HG03139 (cell line): ENCODE data around the gene ANKRD13A.
"Not testable (repeated sequence)": the region's sequence is repeated elsewhere in the genome, so short reads cannot be mapped to it uniquely, and the experiment has no call there.

ENCODE experiments used
- ATAC-seq: cut with Tn5 transposase; IDR thresholded peaks from one replicate; pipeline ENCODE4 v1.9.1; 2021; ENCODE audit not compliant: unreplicated experiment

ANKRD13A gene

GRCh38 chr12:110006115-110006514 lies 6.9 kb downstream of the ANKRD13A start:
- ATAC-seq, result no peak

GRCh38 chr12:110007881-110008280 lies 8.7 kb downstream of the ANKRD13A start:
- ATAC-seq, result no peak

GRCh38 chr12:110008681-110009398 lies 9.6 kb downstream of the ANKRD13A start:
- not testable (repeated sequence) for ATAC-seq

- no peak for ATAC-seq
Observed at GRCh38 chr12:110010853-110011723, 11.9 kb downstream of the ANKRD13A start.

- ATAC-seq, result no peak
Observed at GRCh38 chr12:110012137-110012536, 12.9 kb downstream of the ANKRD13A start.

- ATAC-seq, result no peak
Observed at GRCh38 chr12:110012659-110013058, 13.4 kb downstream of the ANKRD13A start.

GRCh38 chr12:110015132-110015531 lies 15.9 kb downstream of the ANKRD13A start:
- no peak for ATAC-seq

- no peak for ATAC-seq
Observed at GRCh38 chr12:110020956-110021355, 21.7 kb downstream of the ANKRD13A start.

- ATAC-seq, result no peak
Observed at GRCh38 chr12:110023059-110023980, 24.1 kb downstream of the ANKRD13A start.

GRCh38 chr12:110024051-110024450 lies 24.8 kb downstream of the ANKRD13A start:
- ATAC-seq, result no peak

- ATAC-seq, result no peak
Observed at GRCh38 chr12:110028323-110028722, 29.1 kb downstream of the ANKRD13A start.

GRCh38 chr12:110029290-110029815 lies 30.1 kb downstream of the ANKRD13A start:
- no peak for ATAC-seq

GRCh38 chr12:110033888-110034287 lies 34.7 kb downstream of the ANKRD13A start:
- no peak for ATAC-seq

GRCh38 chr12:110035534-110036104 lies 36.4 kb downstream of the ANKRD13A start:
- no peak for ATAC-seq

- ATAC-seq, result no peak
Observed at GRCh38 chr12:110037315-110037714, 38.1 kb downstream of the ANKRD13A start.

- ATAC-seq, result no peak
Observed at GRCh38 chr12:110038741-110039084, 39.5 kb downstream of the ANKRD13A start.

- ATAC-seq, result no peak
Observed at GRCh38 chr12:110039085-110039807, 40.0 kb downstream of the ANKRD13A start.

GRCh38 chr12:110042264-110042663 lies 43.0 kb downstream of the ANKRD13A start:
- ATAC-seq, result no peak

- ATAC-seq, result no peak
Observed at GRCh38 chr12:110046451-110047187, 47.4 kb downstream of the ANKRD13A start.
